ENCODE measurements around the gene NUP107.

Gene NUP107

GRCh38 chr12:68761901-68762630 lies 75.3 kb downstream of the NUP107 start:
- Histone ChIP-seq H3K4me3 (ENCODE audit: low read length) (no peak overlapping the region), H3K27me3 (ENCODE audit: insufficient read depth, low read length) (no peaks in the 10 kb centered on the region), H3K36me3 (ENCODE audit: insufficient read depth, low read depth, low read length) (peaks cover 60% of the 10 kb centered on the region), H3K9me3 (ENCODE audit: insufficient read depth, low read depth, low read length) (no peaks in the 10 kb centered on the region), H3K27ac (ENCODE audit: low read length) (no peak overlapping the region), H3K9ac (ENCODE audit: low read depth, low read length) (no peak overlapping the region), H3K4me1 (ENCODE audit: insufficient read depth, low read length) (no peaks in the 10 kb centered on the region)

GRCh38 chr12:68762691-68763090 lies 75.9 kb downstream of the NUP107 start:
- Histone ChIP-seq H3K36me3 (ENCODE audit: insufficient read depth, low read depth, low read length) (peaks cover 55% of the 10 kb centered on the region), H3K27me3 (ENCODE audit: insufficient read depth, low read length) (no peaks in the 10 kb centered on the region), H3K4me3 (ENCODE audit: low read length) (no peak overlapping the region), H3K9me3 (ENCODE audit: insufficient read depth, low read depth, low read length) (no peaks in the 10 kb centered on the region), H3K9ac (ENCODE audit: low read depth, low read length) (no peak overlapping the region), H3K4me1 (ENCODE audit: insufficient read depth, low read length) (no peaks in the 10 kb centered on the region), H3K27ac (ENCODE audit: low read length) (no peak overlapping the region)

- H3K27ac ChIP-seq (ENCODE audit: low read length), result no peak overlapping the region
- H3K4me3 ChIP-seq (ENCODE audit: low read length), result no peak overlapping the region
- H3K36me3 ChIP-seq (ENCODE audit: insufficient read depth, low read depth, low read length), result peaks cover 37% of the 10 kb centered on the region
- H3K27me3 ChIP-seq (ENCODE audit: insufficient read depth, low read length), result no peaks in the 10 kb centered on the region
- no peak overlapping the region for H3K9ac ChIP-seq (ENCODE audit: low read depth, low read length)
- no peaks in the 10 kb centered on the region for H3K9me3 ChIP-seq (ENCODE audit: insufficient read depth, low read depth, low read length)
- H3K4me1 ChIP-seq (ENCODE audit: insufficient read depth, low read length), result no peaks in the 10 kb centered on the region
These were observed 78.9 kb downstream of the NUP107 start for GRCh38 chr12:68765696-68766095.

- no peak overlapping the region for H3K9ac ChIP-seq (ENCODE audit: low read depth, low read length)
- H3K27me3 ChIP-seq (ENCODE audit: insufficient read depth, low read length), result no peaks in the 10 kb centered on the region
- H3K4me1 ChIP-seq (ENCODE audit: insufficient read depth, low read length), result no peaks in the 10 kb centered on the region
- H3K4me3 ChIP-seq (ENCODE audit: low read length), result no peak overlapping the region
- H3K36me3 ChIP-seq (ENCODE audit: insufficient read depth, low read depth, low read length), result peaks cover 27% of the 10 kb centered on the region
- no peak overlapping the region for H3K27ac ChIP-seq (ENCODE audit: low read length)
- no peaks in the 10 kb centered on the region for H3K9me3 ChIP-seq (ENCODE audit: insufficient read depth, low read depth, low read length)
These were observed 79.9 kb downstream of the NUP107 start for GRCh38 chr12:68766646-68767045.

- Histone ChIP-seq H3K27ac (ENCODE audit: low read length) (no peak overlapping the region), H3K9me3 (ENCODE audit: insufficient read depth, low read depth, low read length) (no peaks in the 10 kb centered on the region), H3K4me1 (ENCODE audit: insufficient read depth, low read length) (no peaks in the 10 kb centered on the region), H3K4me3 (ENCODE audit: low read length) (no peak overlapping the region), H3K36me3 (ENCODE audit: insufficient read depth, low read depth, low read length) (peaks cover 27% of the 10 kb centered on the region), H3K9ac (ENCODE audit: low read depth, low read length) (no peak overlapping the region), H3K27me3 (ENCODE audit: insufficient read depth, low read length) (no peaks in the 10 kb centered on the region)
These were observed 80.4 kb downstream of the NUP107 start for GRCh38 chr12:68767191-68767590.

- no peaks in the 10 kb centered on the region for H3K27me3 ChIP-seq (ENCODE audit: insufficient read depth, low read length)
- no peak overlapping the region for H3K9ac ChIP-seq (ENCODE audit: low read depth, low read length)
- H3K36me3 ChIP-seq (ENCODE audit: insufficient read depth, low read depth, low read length), result peaks cover 21% of the 10 kb centered on the region
- no peaks in the 10 kb centered on the region for H3K4me1 ChIP-seq (ENCODE audit: insufficient read depth, low read length)
- no peak overlapping the region for H3K4me3 ChIP-seq (ENCODE audit: low read length)
- no peaks in the 10 kb centered on the region for H3K9me3 ChIP-seq (ENCODE audit: insufficient read depth, low read depth, low read length)
- H3K27ac ChIP-seq (ENCODE audit: low read length), result no peak overlapping the region
These were observed 81.7 kb downstream of the NUP107 start for GRCh38 chr12:68768431-68768939.

- Histone ChIP-seq H3K27me3 (ENCODE audit: insufficient read depth, low read length) (no peaks in the 10 kb centered on the region), H3K36me3 (ENCODE audit: insufficient read depth, low read depth, low read length) (peaks cover 7% of the 10 kb centered on the region), H3K4me3 (ENCODE audit: low read length) (no peak overlapping the region), H3K4me1 (ENCODE audit: insufficient read depth, low read length) (no peaks in the 10 kb centered on the region), H3K9me3 (ENCODE audit: insufficient read depth, low read depth, low read length) (no peaks in the 10 kb centered on the region), H3K9ac (ENCODE audit: low read depth, low read length) (no peak overlapping the region), H3K27ac (ENCODE audit: low read length) (no peak overlapping the region)
These were observed 83.2 kb downstream of the NUP107 start for GRCh38 chr12:68769941-68770340.

GRCh38 chr12:68771223-68771925 lies 84.6 kb downstream of the NUP107 start:
- Histone ChIP-seq H3K9ac (ENCODE audit: low read depth, low read length) (no peak overlapping the region), H3K27ac (ENCODE audit: low read length) (no peak overlapping the region), H3K9me3 (ENCODE audit: insufficient read depth, low read depth, low read length) (no peaks in the 10 kb centered on the region), H3K36me3 (ENCODE audit: insufficient read depth, low read depth, low read length) (peaks cover 7% of the 10 kb centered on the region), H3K27me3 (ENCODE audit: insufficient read depth, low read length) (no peaks in the 10 kb centered on the region), H3K4me1 (ENCODE audit: insufficient read depth, low read length) (no peaks in the 10 kb centered on the region), H3K4me3 (ENCODE audit: low read length) (no peak overlapping the region)

- no peaks in the 10 kb centered on the region for H3K9me3 ChIP-seq (ENCODE audit: insufficient read depth, low read depth, low read length)
- H3K4me3 ChIP-seq (ENCODE audit: low read length), result no peak overlapping the region
- no peak overlapping the region for H3K27ac ChIP-seq (ENCODE audit: low read length)
- no peaks in the 10 kb centered on the region for H3K4me1 ChIP-seq (ENCODE audit: insufficient read depth, low read length)
- no peak overlapping the region for H3K9ac ChIP-seq (ENCODE audit: low read depth, low read length)
- H3K36me3 ChIP-seq (ENCODE audit: insufficient read depth, low read depth, low read length), result no peaks in the 10 kb centered on the region
- H3K27me3 ChIP-seq (ENCODE audit: insufficient read depth, low read length), result no peaks in the 10 kb centered on the region
These were observed 85.9 kb downstream of the NUP107 start for GRCh38 chr12:68772714-68773113.

- Histone ChIP-seq H3K27me3 (ENCODE audit: insufficient read depth, low read length) (no peaks in the 10 kb centered on the region), H3K9ac (ENCODE audit: low read depth, low read length) (no peak overlapping the region), H3K4me3 (ENCODE audit: low read length) (no peak overlapping the region), H3K27ac (ENCODE audit: low read length) (no peak overlapping the region), H3K9me3 (ENCODE audit: insufficient read depth, low read depth, low read length) (no peaks in the 10 kb centered on the region), H3K36me3 (ENCODE audit: insufficient read depth, low read depth, low read length) (no peaks in the 10 kb centered on the region), H3K4me1 (ENCODE audit: insufficient read depth, low read length) (no peaks in the 10 kb centered on the region)
These were observed 86.8 kb downstream of the NUP107 start for GRCh38 chr12:68773582-68773981.

GRCh38 chr12:68775121-68775630 lies 88.4 kb downstream of the NUP107 start:
- Histone ChIP-seq H3K9me3 (ENCODE audit: insufficient read depth, low read depth, low read length) (no peaks in the 10 kb centered on the region), H3K27ac (ENCODE audit: low read length) (no peak overlapping the region), H3K9ac (ENCODE audit: low read depth, low read length) (no peak overlapping the region), H3K4me1 (ENCODE audit: insufficient read depth, low read length) (no peaks in the 10 kb centered on the region), H3K27me3 (ENCODE audit: insufficient read depth, low read length) (no peaks in the 10 kb centered on the region), H3K36me3 (ENCODE audit: insufficient read depth, low read depth, low read length) (no peaks in the 10 kb centered on the region), H3K4me3 (ENCODE audit: low read length) (no peak overlapping the region)
